ENCODE data around the gene APOBEC3B. TPM values are rescaled to one million over a fixed set of nuclear protein-coding genes. Genes with fewer than 3 reads are reported as not detected.
A peak's percentile ranks its signal among the peaks of the same experiment; 100 is the strongest.

APOBEC3B gene
- total and polyA plus RNA-seq, 2 donors from 2014 or later: 1.0 to 2.7 TPM

- no peak for TF ChIP-seq CTCF (IDR thresholded peaks at IDR 0.05; ENCODE audit: borderline replicate concordance, extremely low read depth, insufficient read depth)
- Histone ChIP-seq H3K4me1 (ENCODE audit: control insufficient read depth in 2 of 3, insufficient read depth in 2 of 3, low read depth in 1 of 3, low read length in 3 of 3) (no peaks in the 10 kb centered on the region), H3K36me3 (ENCODE audit: control insufficient read depth in 2 of 3, insufficient read depth in 3 of 3, low read length in 3 of 3) (no peaks in the 10 kb centered on the region), H3K27me3 (ENCODE audit: control insufficient read depth, insufficient read depth, low read length) (no peaks in the 10 kb centered on the region), H3K9ac (ENCODE audit: low read length in 3 of 3) (no peak overlapping the region), H3K27ac (ENCODE audit: low read depth in 2 of 2, low read length in 2 of 2) (no peak overlapping the region), H3K4me3 (ENCODE audit: low read length in 3 of 3) (no peak overlapping the region), H3K9me3 (ENCODE audit: control insufficient read depth in 2 of 3, insufficient read depth in 1 of 3, low read length in 3 of 3) (no peaks in the 10 kb centered on the region)
- intact Hi-C loops (cut with DNase I): no loop called here
- DNase-seq (peak in 2 of 5 donors; percentile 16 to 32), FAIRE-seq (no peak)
Measured at GRCh38 chr22:38952281-38952993, 29.7 kb upstream of the APOBEC3B start.

DNA sequence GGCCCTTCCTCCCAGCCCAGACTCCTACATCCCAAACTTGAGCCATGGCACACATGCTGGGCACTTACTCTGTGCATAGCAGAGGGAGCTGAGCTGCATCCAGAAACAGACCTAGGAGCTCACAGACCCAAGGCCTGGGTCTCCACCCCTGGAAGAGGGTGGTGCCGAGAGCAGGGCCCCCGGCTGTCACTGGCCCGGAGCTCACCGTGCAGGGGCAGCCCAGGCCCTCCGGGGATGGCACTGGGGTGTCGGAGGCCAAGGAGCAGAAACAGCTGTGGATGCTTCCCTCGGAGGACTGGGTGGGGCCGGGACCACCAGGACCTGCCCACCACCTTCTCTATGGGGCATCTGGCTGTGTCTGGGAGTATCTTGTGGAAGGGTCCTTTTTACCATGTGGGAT is 29.1 kb upstream of the APOBEC3B start:
- DNase-seq (peak in 1 of 5 donors; percentile 32), FAIRE-seq (no peak)
- no peaks in the 10 kb centered on the region for H3K27me3 ChIP-seq (ENCODE audit: control insufficient read depth, insufficient read depth, low read length)
- no peaks in the 10 kb centered on the region for H3K36me3 ChIP-seq (ENCODE audit: control insufficient read depth in 2 of 3, insufficient read depth in 3 of 3, low read length in 3 of 3)
- intact Hi-C loops (cut with DNase I): no loop called here
- no peak overlapping the region for H3K4me3 ChIP-seq (ENCODE audit: low read length in 3 of 3)
- no peaks in the 10 kb centered on the region for H3K9me3 ChIP-seq (ENCODE audit: control insufficient read depth in 2 of 3, insufficient read depth in 1 of 3, low read length in 3 of 3)
- H3K9ac ChIP-seq (ENCODE audit: low read length in 3 of 3): no peak overlapping the region
- H3K27ac ChIP-seq (ENCODE audit: low read depth in 2 of 2, low read length in 2 of 2): no peak overlapping the region
- no peak for TF ChIP-seq CTCF (IDR thresholded peaks at IDR 0.05; ENCODE audit: borderline replicate concordance, extremely low read depth, insufficient read depth)
- H3K4me1 ChIP-seq (ENCODE audit: control insufficient read depth in 2 of 3, insufficient read depth in 2 of 3, low read depth in 1 of 3, low read length in 3 of 3): no peaks in the 10 kb centered on the region

DNA sequence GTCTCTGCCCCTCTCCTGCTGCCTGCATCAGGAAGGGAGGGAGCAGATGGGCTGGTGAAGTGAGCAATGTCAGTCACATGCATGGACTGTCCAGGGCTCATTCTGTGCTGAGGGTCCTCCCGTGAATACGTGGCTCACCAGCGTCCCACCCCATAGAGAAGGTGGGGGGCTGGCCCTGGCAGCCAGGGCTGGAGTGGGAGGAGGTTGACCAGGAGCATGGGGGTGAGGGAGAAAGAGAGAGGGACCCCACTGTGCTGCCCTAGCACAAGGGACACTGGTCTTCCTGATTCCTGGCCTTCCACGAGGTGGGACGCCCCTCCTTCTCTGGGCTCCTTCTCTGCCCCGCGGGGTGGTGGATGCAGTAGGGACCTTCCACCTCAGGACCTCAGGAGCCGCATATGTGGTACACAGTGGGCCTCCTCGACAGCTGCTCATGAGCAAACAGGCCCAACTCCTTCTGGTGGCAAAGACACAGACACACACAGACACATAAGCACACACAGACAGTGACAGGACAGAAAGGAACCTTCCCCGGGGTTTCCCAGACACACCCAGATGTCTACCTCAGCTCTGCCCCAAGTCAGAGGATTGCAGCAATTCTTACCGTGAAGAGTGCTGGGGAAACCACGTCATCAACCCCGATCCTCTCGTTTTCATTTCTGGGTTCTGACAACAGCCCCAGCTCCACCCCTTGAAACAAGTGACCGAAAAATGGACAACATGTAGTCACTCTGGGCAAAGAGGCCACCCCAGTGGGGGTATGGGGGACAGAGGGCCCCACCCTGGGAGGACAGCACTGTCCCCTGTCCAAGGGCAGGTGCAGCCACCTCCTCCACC is 28.4 kb upstream of the APOBEC3B start:
- Histone ChIP-seq H3K36me3 (ENCODE audit: control insufficient read depth in 2 of 3, insufficient read depth in 3 of 3, low read length in 3 of 3) (no peaks in the 10 kb centered on the region), H3K4me1 (ENCODE audit: control insufficient read depth in 2 of 3, insufficient read depth in 2 of 3, low read depth in 1 of 3, low read length in 3 of 3) (no peaks in the 10 kb centered on the region), H3K27ac (ENCODE audit: low read depth in 2 of 2, low read length in 2 of 2) (no peak overlapping the region), H3K4me3 (ENCODE audit: low read length in 3 of 3) (no peak overlapping the region), H3K27me3 (ENCODE audit: control insufficient read depth, insufficient read depth, low read length) (no peaks in the 10 kb centered on the region), H3K9ac (ENCODE audit: low read length in 3 of 3) (no peak overlapping the region), H3K9me3 (ENCODE audit: control insufficient read depth in 2 of 3, insufficient read depth in 1 of 3, low read length in 3 of 3) (no peaks in the 10 kb centered on the region)
- DNase-seq (peak in 2 of 5 donors; percentile 23 to 46), FAIRE-seq (no peak)
- intact Hi-C loops (cut with DNase I): no loop called here
- TF ChIP-seq CTCF (IDR thresholded peaks at IDR 0.05; ENCODE audit: borderline replicate concordance, extremely low read depth, insufficient read depth): no peak
